ENCODE data around the gene NCK1.

DNA sequence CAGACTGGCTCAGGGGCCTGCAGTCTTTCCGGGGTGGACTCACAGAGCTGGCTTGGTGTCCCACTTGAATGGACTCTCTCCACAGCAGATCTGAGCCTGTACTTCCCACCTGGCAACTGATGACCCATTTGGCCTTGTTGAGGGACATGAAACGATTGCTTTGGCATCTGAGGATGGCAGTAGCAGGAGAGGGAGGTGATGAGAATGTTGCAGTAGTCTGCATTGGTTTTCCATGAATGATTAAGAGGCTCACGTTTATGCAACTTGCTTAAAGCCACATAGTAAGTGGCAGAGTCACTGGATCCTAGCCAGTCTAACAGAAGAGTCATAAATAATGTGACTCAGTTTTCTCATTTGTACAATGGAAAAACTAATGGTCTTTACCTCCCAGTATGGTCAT lies 117.7 kb downstream of the NCK1 start:
- TF ChIP-seq CTCF (conservative IDR thresholded peaks at IDR 0.05; ENCODE audit: low read length), result no peak
- no peak for TF ChIP-seq EZH2phosphoT487 (IDR thresholded peaks at IDR 0.05; ENCODE audit: borderline replicate concordance, low read depth, low read length)

All from OCI-LY7 (cell line).